Measurements from ENCODE around the gene ZAR1.

Gene ZAR1

GRCh38 chr4:48490680-48491513 is 845 bp downstream of the ZAR1 start:
- DNase-seq: no peak

DNA sequence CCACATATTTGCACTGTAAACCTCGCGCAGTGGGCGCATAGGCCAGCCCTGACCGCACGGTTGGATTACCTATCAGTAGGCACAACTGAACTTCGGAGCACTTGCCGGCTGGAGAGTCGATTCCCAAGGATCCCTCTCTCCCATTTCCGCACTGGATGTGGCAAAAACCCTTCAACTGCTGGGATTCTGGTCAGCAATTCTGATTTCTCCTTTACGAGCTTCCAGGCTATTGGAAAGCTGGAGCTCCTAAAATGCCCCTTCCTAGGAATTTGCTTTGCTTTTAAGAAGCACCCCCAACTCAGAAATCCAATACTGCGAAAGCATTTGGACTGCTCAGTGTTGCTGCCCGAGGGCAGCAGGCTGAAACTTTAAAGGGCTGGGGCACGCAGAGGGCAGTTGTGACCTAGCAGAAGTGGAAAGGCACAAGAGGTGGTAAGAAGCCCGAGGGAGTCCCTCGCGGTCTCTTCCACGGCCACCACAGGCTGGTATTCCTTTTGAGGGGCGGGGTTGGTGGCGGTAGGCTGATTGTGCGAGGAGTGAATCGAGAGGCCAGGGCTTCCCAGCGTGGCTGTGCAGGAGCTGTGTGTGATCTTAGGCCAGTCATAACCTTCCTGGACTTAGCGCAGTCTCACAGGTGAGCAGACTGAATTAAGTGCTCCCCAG is 1.6 kb downstream of the ZAR1 start:
- no peak for DNase-seq

DNA sequence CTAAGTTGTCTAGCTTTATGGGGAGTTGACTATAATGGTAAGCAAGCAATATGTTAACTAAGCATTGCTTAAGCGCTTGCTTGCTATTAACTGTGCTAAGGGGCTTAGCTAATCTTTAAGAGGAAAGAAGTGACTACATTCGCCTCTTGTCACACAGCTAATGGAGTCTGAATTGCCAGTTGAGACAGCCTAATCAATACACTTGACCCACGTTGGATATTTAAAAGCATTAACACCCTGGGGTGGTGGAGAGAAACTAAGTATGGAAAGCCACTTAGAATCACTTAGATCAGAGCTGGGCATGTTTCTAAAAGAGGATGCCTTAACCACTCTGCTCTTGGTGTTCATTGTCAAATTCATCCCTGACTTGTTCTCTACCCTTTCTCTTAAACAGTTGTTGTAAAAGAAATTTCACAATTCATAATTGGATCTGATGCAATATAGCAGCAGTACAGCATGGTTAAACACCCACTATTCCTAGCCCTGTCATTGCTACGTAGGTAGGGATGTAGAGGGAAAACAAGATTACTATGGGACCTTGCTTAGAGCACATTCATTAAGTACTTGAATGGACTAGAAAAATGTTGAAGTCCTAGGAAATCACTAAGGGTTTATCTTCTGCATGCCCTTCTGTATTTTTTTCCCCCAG is 3.5 kb downstream of the ZAR1 start:
- peak; percentile 55 for DNase-seq

DNA sequence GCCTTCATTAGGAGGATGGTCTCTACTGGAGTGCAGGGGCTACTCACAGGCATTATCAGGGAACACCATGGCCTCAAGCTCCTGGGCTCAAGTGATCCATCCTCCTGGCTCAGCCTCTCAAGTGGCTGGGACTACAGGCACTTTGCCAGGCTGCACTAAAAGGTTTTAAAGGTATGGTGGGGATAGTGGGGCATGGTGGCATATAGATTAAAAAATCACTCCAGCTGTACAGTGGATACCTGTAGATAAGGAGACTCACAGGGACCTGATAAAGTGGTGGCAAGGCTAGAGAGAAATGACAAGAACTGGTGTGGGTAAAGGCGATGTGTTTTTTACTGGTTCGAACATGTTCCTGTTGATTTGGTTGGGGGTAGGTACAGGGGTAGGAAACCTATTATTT is 5.9 kb downstream of the ZAR1 start:
- DNase-seq: no peak

DNA sequence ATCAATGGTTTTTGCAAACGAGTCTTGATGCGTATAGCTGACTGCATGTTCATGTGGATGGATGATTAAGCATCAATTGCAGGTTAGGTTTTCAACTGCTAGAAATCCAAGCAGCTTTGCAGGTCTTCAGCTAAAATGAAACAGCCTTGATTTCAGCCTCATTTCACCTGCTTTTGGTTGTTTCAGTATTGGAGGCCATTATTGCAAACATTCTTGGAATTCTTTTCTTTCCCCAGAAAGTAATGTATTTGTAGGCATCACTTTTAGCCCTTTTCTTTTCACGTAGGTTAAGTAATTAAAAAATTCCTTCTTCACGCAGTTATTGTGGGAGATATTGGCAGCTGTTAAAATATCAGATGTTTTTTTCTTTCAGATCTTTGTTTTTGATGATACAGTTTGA is 8.8 kb downstream of the ZAR1 start:
- DNase-seq: no peak

DNA sequence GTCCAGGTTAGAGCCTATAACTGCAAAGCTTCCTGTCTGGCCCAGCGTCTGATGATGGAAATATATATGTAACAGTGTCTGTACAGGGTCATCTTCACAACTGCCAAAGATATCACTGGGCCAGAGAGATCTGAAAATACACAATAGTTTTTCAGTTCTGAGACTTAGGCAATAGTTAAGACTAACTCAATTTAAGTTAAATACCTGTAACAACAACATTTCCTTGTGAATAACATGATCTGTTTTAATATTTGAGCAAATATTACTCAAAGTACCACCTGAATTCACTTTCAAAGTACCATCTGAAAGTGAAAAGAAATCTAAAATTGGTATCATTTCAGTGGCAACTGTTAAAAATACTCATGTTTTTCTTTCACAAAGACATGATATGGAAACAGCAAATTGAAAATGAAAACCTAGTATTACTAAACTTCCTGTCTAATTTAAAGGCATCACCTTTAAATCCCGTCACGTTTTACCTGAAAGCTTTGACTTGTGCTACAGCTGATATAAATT is 9.6 kb downstream of the ZAR1 start:
- no peak for DNase-seq

- DNase-seq: no peak
Measured at GRCh38 chr4:48503233-48504025, 13.4 kb downstream of the ZAR1 start.

GRCh38 chr4:48504026-48504330 is 13.9 kb downstream of the ZAR1 start:
- no peak for DNase-seq

- DNase-seq: no peak
Measured at GRCh38 chr4:48504352-48504751, 14.3 kb downstream of the ZAR1 start.

GRCh38 chr4:48506716-48507115 is 16.7 kb downstream of the ZAR1 start:
- no peak for DNase-seq

DNA sequence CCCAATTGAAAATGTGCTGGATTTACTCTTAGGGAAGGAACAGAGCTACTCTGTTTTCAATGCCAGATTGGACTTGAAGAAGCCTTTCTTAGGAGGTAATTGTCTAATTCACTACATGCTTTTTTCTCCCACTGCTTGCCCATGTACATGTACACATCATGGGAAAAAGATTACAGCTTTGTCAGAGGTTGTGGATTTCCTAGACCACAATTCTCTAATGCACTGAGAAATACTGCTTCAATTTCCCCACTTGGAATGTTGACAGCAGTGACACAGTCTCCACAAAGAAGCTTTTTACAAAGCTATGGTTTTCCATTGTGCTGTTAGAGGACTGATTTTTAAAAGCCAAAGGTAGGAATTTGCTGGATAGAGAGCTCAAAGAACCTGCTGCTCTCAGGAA is 19.5 kb downstream of the ZAR1 start:
- DNase-seq: no peak

- DNase-seq: no peak
Measured at GRCh38 chr4:48518143-48518542, 28.1 kb downstream of the ZAR1 start.

DNA sequence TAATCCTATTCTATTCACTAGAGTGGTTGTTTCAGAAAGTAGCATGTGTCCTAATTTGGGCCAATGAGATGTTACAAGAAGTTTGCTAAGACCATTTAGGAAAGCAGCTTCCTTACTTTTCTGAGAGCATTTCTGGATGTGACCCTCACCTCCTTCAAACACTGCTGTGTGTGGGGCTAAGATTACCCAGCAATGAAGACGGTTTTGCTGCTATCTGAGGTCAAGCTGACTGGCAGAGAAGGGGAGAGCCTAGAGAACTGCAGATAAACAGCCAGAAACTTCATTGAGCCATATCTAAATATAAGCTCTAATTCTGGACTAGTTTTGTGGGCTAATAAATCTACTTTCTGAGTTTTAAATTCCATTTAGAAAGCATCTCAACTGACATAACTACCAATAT is 36.4 kb downstream of the ZAR1 start:
- no peak for DNase-seq

DNA sequence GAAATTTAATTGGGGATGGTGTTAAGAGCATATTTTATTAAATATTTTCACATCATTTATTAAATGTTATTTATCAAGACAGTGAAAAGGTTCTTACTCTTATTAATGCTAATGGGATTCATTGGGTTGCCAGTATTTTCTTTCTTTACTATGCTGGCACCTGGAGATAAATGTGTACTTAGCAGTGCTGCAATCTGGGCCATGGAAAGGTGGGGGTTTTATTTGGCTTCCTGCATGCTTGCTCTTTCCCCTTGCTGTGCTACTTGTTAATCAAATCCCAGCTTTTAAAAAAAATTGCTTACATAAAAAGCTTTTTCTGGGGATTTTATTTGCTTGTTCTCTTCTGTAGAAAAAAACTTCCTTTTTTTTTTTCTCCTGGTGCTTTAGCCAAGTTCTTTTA is 48.3 kb downstream of the ZAR1 start:
- DNase-seq: no peak

- no peak for DNase-seq
Measured at GRCh38 chr4:48539597-48539996, 49.5 kb downstream of the ZAR1 start.

DNA sequence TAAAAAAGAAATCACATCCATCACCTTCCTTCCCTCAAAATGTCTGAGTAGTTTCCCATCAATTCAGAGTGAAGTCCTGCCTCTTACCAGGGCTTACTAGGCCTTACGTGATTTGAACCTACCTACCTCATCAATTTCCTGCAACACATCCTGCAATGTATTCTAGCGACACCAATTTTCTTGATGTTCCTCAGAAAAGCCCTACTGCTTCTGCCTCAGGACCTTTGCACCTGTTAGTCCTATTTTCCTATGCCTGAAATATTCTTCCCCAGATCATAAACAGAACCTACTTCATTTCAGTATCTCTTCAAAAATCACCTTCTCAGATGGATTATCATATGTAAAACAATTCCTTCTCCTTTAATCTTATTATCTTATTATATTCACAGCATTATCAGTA is 52.8 kb downstream of the ZAR1 start:
- no peak for DNase-seq

DNA sequence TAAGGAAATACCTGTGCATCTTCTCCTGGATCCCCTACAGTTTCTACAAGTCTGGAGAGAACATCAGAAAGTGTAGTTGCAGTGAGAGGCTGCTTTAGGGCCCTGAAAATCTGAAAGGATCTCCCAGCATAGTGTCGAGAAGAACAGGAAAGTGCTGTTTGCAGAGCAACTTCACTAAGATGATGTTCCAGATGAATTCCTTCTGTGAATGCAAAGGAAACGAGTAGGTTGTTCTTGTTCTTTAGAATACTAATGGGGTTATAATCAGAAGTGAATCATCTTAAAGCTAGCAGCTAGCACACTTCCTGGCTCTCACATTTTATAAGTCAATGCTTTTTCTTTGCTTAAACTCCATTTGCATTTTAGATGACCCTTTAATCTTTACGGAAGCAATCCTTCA is 53.7 kb downstream of the ZAR1 start:
- DNase-seq: no peak
